ENCODE measurements around the gene TRAPPC4. TPM values are rescaled to one million over a fixed set of nuclear protein-coding genes. Genes with fewer than 3 reads are reported as not detected.

TRAPPC4 gene
- total and polyA plus RNA-seq, 8 donors = 13.4 to 81.4 (median 31.8) TPM

DNA sequence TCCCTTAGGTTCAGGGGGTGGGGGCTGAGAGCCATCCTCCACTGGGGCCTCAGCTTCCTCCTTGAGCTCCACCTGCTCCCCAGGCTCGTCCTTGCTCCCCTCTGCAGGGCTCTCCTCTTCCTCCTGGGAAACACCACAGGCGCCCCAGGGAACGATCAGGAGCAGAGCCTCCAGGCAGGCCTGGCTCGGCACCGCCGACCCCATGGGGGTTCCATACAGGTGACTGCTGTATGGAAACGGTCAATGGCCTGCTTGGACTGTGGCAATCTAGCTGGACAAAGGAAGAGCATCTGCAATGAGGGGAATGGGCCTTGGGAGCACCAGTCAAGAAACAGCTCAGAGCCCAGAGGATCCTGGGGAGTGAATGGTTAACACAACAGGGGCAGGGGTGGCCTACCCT is 30.5 kb downstream of the TRAPPC4 start:
- no peaks in the 10 kb centered on the region for H3K9me3 ChIP-seq
- no peak for TF ChIP-seq POLR2A (IDR thresholded peaks at IDR 0.05)
- TF ChIP-seq POLR2AphosphoS5 (IDR thresholded peaks at IDR 0.05) = no peak
- no peak for TF ChIP-seq EP300 (IDR thresholded peaks at IDR 0.05)
- TF ChIP-seq, protein P1, sequence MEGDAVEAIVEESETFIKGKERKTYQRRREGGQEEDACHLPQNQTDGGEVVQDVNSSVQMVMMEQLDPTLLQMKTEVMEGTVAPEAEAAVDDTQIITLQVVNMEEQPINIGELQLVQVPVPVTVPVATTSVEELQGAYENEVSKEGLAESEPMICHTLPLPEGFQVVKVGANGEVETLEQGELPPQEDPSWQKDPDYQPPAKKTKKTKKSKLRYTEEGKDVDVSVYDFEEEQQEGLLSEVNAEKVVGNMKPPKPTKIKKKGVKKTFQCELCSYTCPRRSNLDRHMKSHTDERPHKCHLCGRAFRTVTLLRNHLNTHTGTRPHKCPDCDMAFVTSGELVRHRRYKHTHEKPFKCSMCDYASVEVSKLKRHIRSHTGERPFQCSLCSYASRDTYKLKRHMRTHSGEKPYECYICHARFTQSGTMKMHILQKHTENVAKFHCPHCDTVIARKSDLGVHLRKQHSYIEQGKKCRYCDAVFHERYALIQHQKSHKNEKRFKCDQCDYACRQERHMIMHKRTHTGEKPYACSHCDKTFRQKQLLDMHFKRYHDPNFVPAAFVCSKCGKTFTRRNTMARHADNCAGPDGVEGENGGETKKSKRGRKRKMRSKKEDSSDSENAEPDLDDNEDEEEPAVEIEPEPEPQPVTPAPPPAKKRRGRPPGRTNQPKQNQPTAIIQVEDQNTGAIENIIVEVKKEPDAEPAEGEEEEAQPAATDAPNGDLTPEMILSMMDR (IDR thresholded peaks at IDR 0.05) = no peak
- no peak overlapping the region for H3K4me3 ChIP-seq
- peaks cover 0 to 2% (median under 1%) of the 10 kb centered on the region in 4 donors for H3K4me1 ChIP-seq
- H3K36me3 ChIP-seq = peaks cover 87 to 99% (median 99%) of the 10 kb centered on the region in 4 donors
- no peak overlapping the region for H3K27ac ChIP-seq
- 86 to 98% (median 95%) methylated on average over 2 to 7 of the region's 7 CpGs for WGBS, 5 donors
- H3K27me3 ChIP-seq = no peaks in the 10 kb centered on the region
- intact Hi-C loops (cut with DNase I; ENCODE audit: low total_unique reads) = no loop called here
- DNase-seq = no peak

DNA sequence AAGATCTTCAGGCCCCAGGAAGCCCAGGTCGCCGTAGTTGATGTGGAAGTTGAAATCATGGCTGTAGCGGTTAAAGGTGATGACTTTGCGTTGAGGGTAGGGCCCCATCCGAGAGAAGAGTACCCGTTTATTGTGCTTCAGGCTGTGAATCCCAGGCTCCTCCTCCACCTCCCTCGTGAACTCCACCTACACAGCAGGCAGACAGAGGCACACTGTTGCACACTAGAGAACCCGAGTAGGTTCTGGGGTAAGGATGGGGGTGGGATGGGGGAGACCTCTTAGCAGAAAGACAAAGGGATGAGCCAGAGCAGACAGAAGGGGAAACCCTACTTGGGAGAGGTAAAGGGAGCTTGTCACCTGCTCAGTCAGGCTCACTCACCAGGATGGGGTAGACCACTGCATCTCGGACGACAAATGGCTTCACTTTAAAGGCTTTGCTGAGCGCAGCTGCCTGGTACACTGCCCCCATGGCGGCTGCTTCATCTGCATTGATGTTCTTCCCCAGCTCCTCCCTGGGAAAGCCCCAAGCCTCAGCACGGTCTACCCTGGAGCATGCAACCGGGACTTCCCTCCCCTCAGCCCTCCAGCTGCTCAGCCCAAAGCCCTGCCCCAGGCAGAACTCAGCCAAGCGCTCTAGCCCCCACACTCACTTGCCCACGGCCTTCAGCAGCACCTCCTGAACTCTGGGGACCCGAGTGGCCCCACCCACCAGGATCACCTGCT is 33.0 kb downstream of the TRAPPC4 start:
- no peak for TF ChIP-seq POLR2A (IDR thresholded peaks at IDR 0.05)
- no peak for TF ChIP-seq POLR2AphosphoS5 (IDR thresholded peaks at IDR 0.05)
- TF ChIP-seq, protein P1 (IDR thresholded peaks at IDR 0.05) = no peak
- no peak for TF ChIP-seq EP300 (IDR thresholded peaks at IDR 0.05)
- WGBS, 5 donors = 76 to 86% (median 83%) methylated on average over 17 of the region's 17 CpGs
- DNase-seq = no peak
- peaks cover 79 to 90% (median 88%) of the 10 kb centered on the region in 4 donors for H3K36me3 ChIP-seq
- H3K4me1 ChIP-seq = peaks cover 13 to 27% (median 23%) of the 10 kb centered on the region in 4 donors
- intact Hi-C loops (cut with DNase I; ENCODE audit: low total_unique reads) = no loop called here
- H3K27me3 ChIP-seq = no peaks in the 10 kb centered on the region
- H3K9me3 ChIP-seq = no peaks in the 10 kb centered on the region
- no peak overlapping the region for H3K4me3 ChIP-seq
- H3K27ac ChIP-seq = no peak overlapping the region

DNA sequence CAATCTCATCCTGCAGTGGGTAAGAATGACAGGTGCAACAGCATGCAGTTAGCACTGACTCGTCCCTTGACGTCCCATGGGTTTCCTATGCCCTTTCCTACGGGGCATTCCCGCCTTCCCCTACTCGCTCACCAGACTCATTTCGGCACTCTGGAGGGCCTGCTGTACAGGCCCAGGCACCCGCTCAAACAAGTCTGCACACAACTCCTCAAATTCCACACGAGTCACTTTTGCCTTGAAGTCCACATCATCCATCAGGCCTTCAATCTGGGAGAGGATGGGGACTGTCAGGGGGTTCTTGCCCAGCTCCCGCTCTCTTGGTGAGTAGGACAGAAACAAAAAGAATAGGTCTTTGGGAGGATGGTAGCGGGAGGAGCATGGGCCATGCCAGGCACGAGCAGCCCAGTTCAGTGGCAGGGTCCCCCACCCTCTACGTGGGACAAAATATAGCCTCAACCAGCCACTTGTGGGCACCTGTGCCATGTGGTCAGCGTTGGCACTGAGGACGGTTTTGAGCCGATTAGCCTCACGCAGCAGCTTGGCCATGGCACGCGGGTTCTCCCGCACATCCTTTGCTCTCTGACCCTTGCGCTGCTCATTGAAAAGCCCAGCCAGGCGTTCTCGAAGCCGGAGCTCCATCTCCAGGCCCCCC is 33.7 kb downstream of the TRAPPC4 start:
- Histone ChIP-seq H3K9me3 (no peaks in the 10 kb centered on the region), H3K4me1 (peaks cover 13 to 28% (median 23%) of the 10 kb centered on the region in 4 donors), H3K27ac (no peak overlapping the region), H3K27me3 (no peaks in the 10 kb centered on the region), H3K4me3 (no peak overlapping the region), H3K36me3 (peaks cover 72 to 83% (median 81%) of the 10 kb centered on the region in 4 donors)
- no peak for TF ChIP-seq POLR2A (IDR thresholded peaks at IDR 0.05)
- TF ChIP-seq EP300 (IDR thresholded peaks at IDR 0.05) = no peak
- TF ChIP-seq, protein P1 (IDR thresholded peaks at IDR 0.05) = no peak
- no peak for TF ChIP-seq POLR2AphosphoS5 (IDR thresholded peaks at IDR 0.05)
- 91 to 95% (median 92%) methylated on average over 18 to 23 of the region's 23 CpGs for WGBS, 5 donors
- intact Hi-C loops (cut with DNase I; ENCODE audit: low total_unique reads) = no loop called here
- no peak for DNase-seq

DNA sequence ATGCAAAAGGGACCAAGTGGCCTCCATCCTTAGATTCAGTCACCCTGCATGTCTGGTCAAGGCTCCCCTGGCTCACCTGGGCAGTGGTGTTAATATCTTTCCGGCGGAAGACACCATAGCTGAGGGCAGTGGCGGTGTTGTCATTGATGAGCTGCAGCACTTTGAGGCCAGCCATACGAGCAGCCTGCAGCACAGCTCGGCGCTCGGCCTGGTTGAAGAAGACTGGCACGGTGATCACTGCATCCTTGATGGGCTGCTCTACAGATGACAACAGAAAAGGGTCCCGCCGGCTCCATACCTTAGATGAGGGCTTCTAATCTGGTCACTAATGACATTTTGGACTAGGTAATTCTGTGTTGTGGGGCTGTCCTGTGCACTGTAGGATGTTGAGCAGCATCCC is 35.9 kb downstream of the TRAPPC4 start:
- Histone ChIP-seq H3K27me3 (no peaks in the 10 kb centered on the region), H3K36me3 (peaks cover 51 to 62% (median 59%) of the 10 kb centered on the region in 4 donors), H3K9me3 (no peaks in the 10 kb centered on the region), H3K4me1 (peaks cover 20 to 39% (median 32%) of the 10 kb centered on the region in 4 donors), H3K4me3 (no peak overlapping the region), H3K27ac (no peak overlapping the region)
- 88 to 97% (median 95%) methylated on average over 3 to 10 of the region's 10 CpGs for WGBS, 5 donors
- no peak for TF ChIP-seq EP300 (IDR thresholded peaks at IDR 0.05)
- no peak for TF ChIP-seq POLR2AphosphoS5 (IDR thresholded peaks at IDR 0.05)
- TF ChIP-seq POLR2A (IDR thresholded peaks at IDR 0.05) = no peak
- TF ChIP-seq, protein P1 (IDR thresholded peaks at IDR 0.05) = no peak
- no peak for DNase-seq
- intact Hi-C loops (cut with DNase I; ENCODE audit: low total_unique reads) = no loop called here
